OCI-LY3 (cell line): ENCODE results near the gene SLC36A3.

ENCODE experiments used
- H2AFZ ChIP-seq: fragments of 200-600, 300-600 bp; shearing (Covaris generic); 2 replicates; pipeline ENCODE4 v1.6.0; 2014; ENCODE audit warnings: antibody characterized with exemption, low read depth, low read length
- H3K27ac ChIP-seq: fragments of 200-600, 300-600 bp; sonication (generic); 2 replicates; pipeline ENCODE4 v1.5.1; 2014; ENCODE audit warnings: mild to moderate bottlenecking, low read length, moderate library complexity, mixed read lengths
- H3K27me3 ChIP-seq: fragments of 200-600, 300-600 bp; sonication (generic); 2 replicates; pipeline ENCODE4 v1.6.1; 2014; ENCODE audit warnings: low read depth, low read length, mixed read lengths
- H3K36me3 ChIP-seq: fragments of 200-600, 300-600 bp; sonication (generic); replicated peaks from 2 replicates; pipeline ENCODE3; 2014; ENCODE audit warnings: low read depth, low read length, mixed read lengths
- H3K4me1 ChIP-seq: fragments of 300-600, 200-600 bp; sonication (generic); 2 replicates; pipeline ENCODE4 v1.6.1; 2014; ENCODE audit warnings: low read length, mixed read lengths
- H3K4me2 ChIP-seq: fragments of 200-600, 300-600 bp; sonication (generic); 2 replicates; pipeline ENCODE4 v1.6.1; 2014; ENCODE audit warnings: low read length, mixed read lengths
- H3K4me3 ChIP-seq: fragments of 300-600, 200-600 bp; sonication (generic); 2 replicates; pipeline ENCODE4 v1.5.1; 2014; ENCODE audit warnings: antibody characterized with exemption, mild to moderate bottlenecking, low read length, moderate library complexity
- H3K79me2 ChIP-seq: fragments of 300-600, 200-600 bp; shearing (Covaris generic); 2 replicates; pipeline ENCODE4 v1.6.1; 2014; ENCODE audit warnings: mild to moderate bottlenecking, low read length, mixed read lengths
- H3K9ac ChIP-seq: fragments of 300-600, 200-600 bp; shearing (Covaris generic); 2 replicates; pipeline ENCODE4 v1.6.0; 2014; ENCODE audit warnings: mild to moderate bottlenecking, low read length, moderate library complexity
- H3K9me3 ChIP-seq: fragments of 200-600, 300-600 bp; shearing (Covaris generic); 2 replicates; pipeline ENCODE4 v1.6.1; 2014; ENCODE audit warnings: low read length, mixed read lengths; ENCODE audit not compliant: insufficient read depth
- H4K20me1 ChIP-seq: fragments of 200-600, 300-600 bp; sonication (generic); 2 replicates; pipeline ENCODE4 v1.6.1; 2016; ENCODE audit warnings: low read length, mixed read lengths; ENCODE audit not compliant: insufficient read depth
- CTCF ChIP-seq: fragments of 200-600, 300-600 bp; sonication (generic); IDR thresholded peaks from 2 replicates; pipeline ENCODE4 v1.5.1; 2014; ENCODE audit warnings: antibody characterized with exemption, low read length, low read depth
- EZH2phosphoT487 ChIP-seq: fragments of 200-600 bp; shearing (Covaris generic); IDR thresholded peaks from 2 replicates; pipeline ENCODE4 v1.6.1; 2018; ENCODE audit warnings: antibody characterized with exemption, mixed run types, low read depth

SLC36A3 gene

GRCh38 chr5:151271336-151271735 is 32.2 kb downstream of the SLC36A3 start:
- Histone ChIP-seq H3K4me3 (no peak overlapping the region; the same call in 1 of the 2 replicates), H3K27me3 (no peaks in the 10 kb centered on the region), H3K9me3 (no peaks in the 10 kb centered on the region), H3K4me2 (peak overlapping the region; percentile 67), H4K20me1 (no peaks in the 10 kb centered on the region), H2AFZ (no peak overlapping the region), H3K9ac (no peak overlapping the region), H3K79me2 (no peaks in the 10 kb centered on the region), H3K4me1 (peaks cover 24% of the 10 kb centered on the region), H3K36me3 (peaks cover 40% of the 10 kb centered on the region), H3K27ac (peak overlapping the region; percentile 79)
- TF ChIP-seq EZH2phosphoT487 (no peak), CTCF (no peak)

GRCh38 chr5:151270599-151270998 is 33.0 kb downstream of the SLC36A3 start:
- Histone ChIP-seq H3K9me3 (no peaks in the 10 kb centered on the region), H3K9ac (no peak overlapping the region), H2AFZ (no peak overlapping the region), H3K79me2 (no peaks in the 10 kb centered on the region), H4K20me1 (no peaks in the 10 kb centered on the region; the same call in 1 of the 2 replicates), H3K27me3 (no peaks in the 10 kb centered on the region), H3K4me2 (peak overlapping the region; percentile 67), H3K36me3 (peaks cover 43% of the 10 kb centered on the region), H3K4me3 (peak overlapping the region; percentile 35), H3K27ac (peak overlapping the region; percentile 79), H3K4me1 (peaks cover 24% of the 10 kb centered on the region)
- TF ChIP-seq CTCF (no peak), EZH2phosphoT487 (no peak)

GRCh38 chr5:151267491-151268260 is 35.9 kb downstream of the SLC36A3 start:
- Histone ChIP-seq H3K36me3 (peaks cover 52% of the 10 kb centered on the region), H2AFZ (no peak overlapping the region)

More at GRCh38 chr5:151267491-151268260, 35.9 kb downstream of the SLC36A3 start:
- Histone ChIP-seq H3K9me3 (no peaks in the 10 kb centered on the region), H3K4me3 (no peak overlapping the region), H3K79me2 (peaks cover 6% of the 10 kb centered on the region; the same call in 1 of the 2 replicates), H3K4me2 (no peak overlapping the region), H3K27me3 (no peaks in the 10 kb centered on the region), H3K27ac (no peak overlapping the region), H3K9ac (no peak overlapping the region), H3K4me1 (peaks cover 42% of the 10 kb centered on the region), H4K20me1 (peaks cover 12% of the 10 kb centered on the region)
- TF ChIP-seq CTCF: no peak
- no peak for TF ChIP-seq EZH2phosphoT487
